ENCODE results near the gene BTNL2.
"Not testable (repeated sequence)": the region's sequence is repeated elsewhere in the genome, so short reads cannot be mapped to it uniquely, and the experiment has no call there.

BTNL2 gene

GRCh38 chr6:32369660-32370059 lies 37.3 kb downstream of the BTNL2 start:
- DNase-seq (ENCODE audit: low spot score): no peak

GRCh38 chr6:32367644-32368043 lies 39.3 kb downstream of the BTNL2 start:
- no peak for DNase-seq (ENCODE audit: low spot score)

- not testable (repeated sequence) for DNase-seq (ENCODE audit: low spot score)
Measured at GRCh38 chr6:32359225-32359624, 47.8 kb downstream of the BTNL2 start.

GRCh38 chr6:32358548-32358947 lies 48.4 kb downstream of the BTNL2 start:
- DNase-seq (ENCODE audit: low spot score): not testable (repeated sequence)

GRCh38 chr6:32355018-32355417 lies 52.0 kb downstream of the BTNL2 start:
- no peak for DNase-seq (ENCODE audit: low spot score)

GRCh38 chr6:32353348-32353747 lies 53.6 kb downstream of the BTNL2 start:
- DNase-seq (ENCODE audit: low spot score): no peak
